Adrenal gland (tissue), 5 donors: ENCODE results near the gene DOCK8.

Experiments used
- CTCF ChIP-seq, 6 experiments: fragments of 450-650 bp in 4 of 6; fragments of 200-600 bp in 2 of 6; sonication (generic) in 1 of 6; IDR thresholded peaks; 1 replicate in 5 of 6; 2 replicates in 1 of 6; pipeline versions ENCODE4 v1.5.1 to v1.8.0; 2016 to 2021; ENCODE audit warnings: antibody characterized with exemption in 6 of 6, mild to moderate bottlenecking in 2 of 6, moderate library complexity in 1 of 6
- POLR2A ChIP-seq, 2 donors: fragments of 450-650 bp; IDR thresholded peaks; one replicate each; pipeline ENCODE4 v1.6.1; 2017; ENCODE audit warnings: antibody characterized with exemption in 2 of 2, mild to moderate bottlenecking in 2 of 2, moderate library complexity in 1 of 2
- donor health status: DM: no; HTN: no; CAD: no.

- TF ChIP-seq CTCF (IDR thresholded peaks at IDR 0.05) = no peak
- no peak for TF ChIP-seq POLR2A (IDR thresholded peaks at IDR 0.05)
These were observed 1.0 kb downstream of the DOCK8 start for GRCh38 chr9:215631-216155.
